Adrenal gland (tissue), 12 donors: ENCODE results near the gene MEP1A. TPM values are rescaled to one million over a fixed set of nuclear protein-coding genes. Genes with fewer than 3 reads are reported as not detected.

Experiments
- DNase-seq, 7 donors: peaks; one replicate each; pipeline ENCODE4 v3.0.0-alpha.2; 2019 to 2020
- H3K27ac ChIP-seq, 5 donors: fragments of 200-600 bp; sonication (generic) in 4 of 5; 1 replicate in 3 of 5; 2 replicates in 2 of 5; pipeline versions ENCODE4 v1.5.1 to v1.8.0; 2016 to 2020; ENCODE audit warnings: mild to moderate bottlenecking in 1 of 5
- H3K27me3 ChIP-seq: fragments of 200-600 bp; 2 replicates; pipeline ENCODE4 v1.8.0; 2021
- H3K36me3 ChIP-seq, 2 donors: fragments of 200-600 bp; replicated peaks in 1 of 2; 1 replicate in 1 of 2; 2 replicates in 1 of 2; pipeline versions ENCODE4 v1.5.1 to v1.8.0; 2018 to 2022
- H3K4me1 ChIP-seq, 2 donors: fragments of 200-600 bp; replicated peaks in 1 of 2; 1 replicate in 1 of 2; 2 replicates in 1 of 2; pipeline versions ENCODE4 v1.5.1 to v1.8.0; 2018 to 2021
- H3K4me3 ChIP-seq, 4 donors: fragments of 200-600 bp; sonication (generic) in 3 of 4; one replicate each; pipeline ENCODE4 v1.5.1; 2016 to 2018
- H3K9me3 ChIP-seq, 3 donors: fragments of 200-600 bp; sonication (generic) in 1 of 3; replicated peaks in 1 of 3; 1 replicate in 2 of 3; 2 replicates in 1 of 3; pipeline versions ENCODE4 v1.5.1 to v1.8.0; 2016 to 2021
- CTCF ChIP-seq, 6 experiments: fragments of 450-650 bp in 4 of 6; fragments of 200-600 bp in 2 of 6; sonication (generic) in 1 of 6; IDR thresholded peaks; 1 replicate in 5 of 6; 2 replicates in 1 of 6; pipeline versions ENCODE4 v1.5.1 to v1.8.0; 2016 to 2021; ENCODE audit warnings: antibody characterized with exemption in 6 of 6, mild to moderate bottlenecking in 2 of 6, moderate library complexity in 1 of 6
- POLR2A ChIP-seq, 2 donors: fragments of 450-650 bp; IDR thresholded peaks; one replicate each; pipeline ENCODE4 v1.6.1; 2017; ENCODE audit warnings: antibody characterized with exemption in 2 of 2, mild to moderate bottlenecking in 2 of 2, moderate library complexity in 1 of 2
- WGBS, 4 donors: extraction: QIAGEN DNeasy Blood & Tissue Kit in 2 of 4; methylation state at CpG; one replicate each; pipeline versions ENCODE4 v1.1.5 to v1.1.7; 2013 to 2017; 5-methylcytosine and 5-hydroxymethylcytosine counted together
- intact Hi-C, 2 donors: fragments of 100-400 bp; cut with DNase I; formaldehyde crosslinking; loops; one replicate each; pipeline versions ENCODE4 v1.14.1 to v1.15.0; 2022 to 2023
- polyA plus RNA-seq, 3 donors: library from polyadenylated mRNA; stranded (reverse); fragments of 200-250 nt in 2 of 3; fragments of 350-450 nt in 1 of 3; fragmentation: Illumina TruSeq in 1 of 3; extraction: RNeasy Lipid Tissue Mini Kit (QIAGEN cat#74804) in 1 of 3; gene quantifications; one replicate each; pipeline ENCODE4 v1.2.3, GENCODE V29; 2013 to 2014
- total RNA-seq, 9 donors: library from RNA; depleted of rRNA in 4 of 9; stranded (reverse); fragments of >200 nt in 4 of 9; fragments of 120-200 nt in 1 of 9; fragmentation: NEBNext Ultra II Directional in 1 of 9; extraction: Animal tissue kit (Norgen Biotek cat#: 25700) in 1 of 9; gene quantifications; one replicate each; pipeline versions ENCODE4 v1.1.0 to v1.2.4, GENCODE V29; 2013 to 2023
- donor health status: healthy with polysubstance abuse.
- donor health status: Bipolar disorder and iron deficiency.
- donor health status: DM: yes; HTN: yes; CAD: no.
- donor health status: DM: no; HTN: no; CAD: no.
- donor health status: DM: no; HTN: no; CAD: no.
- donor health status: DM: yes; HTN: yes; CAD: no.

MEP1A gene
- total and polyA plus RNA-seq, 12 donors, result 0.03 to 0.05 TPM; not detected in 10

- Histone ChIP-seq H3K4me3 (no peak overlapping the region), H3K4me1 (no peaks in the 10 kb centered on the region), H3K9me3 (no peaks in the 10 kb centered on the region), H3K36me3 (no peaks in the 10 kb centered on the region), H3K27me3 (no peaks in the 10 kb centered on the region), H3K27ac (no peak overlapping the region)
- no peak for DNase-seq
- 0 to 43% (median 23%) methylated on average over 1 of the region's 1 CpG for WGBS, 4 donors
- intact Hi-C loops, result no loop called here
- TF ChIP-seq POLR2A (IDR thresholded peaks at IDR 0.05), result no peak
- no peak for TF ChIP-seq CTCF (IDR thresholded peaks at IDR 0.05)
Measured at GRCh38 chr6:46792635-46793034, 554 bp upstream of the MEP1A start.

- no peaks in the 10 kb centered on the region for H3K9me3 ChIP-seq
- no peak overlapping the region for H3K27ac ChIP-seq
- WGBS, 4 donors, result 73 to 86% (median 79%) methylated on average over 3 of the region's 3 CpGs
- H3K4me3 ChIP-seq, result no peak overlapping the region
- no peaks in the 10 kb centered on the region for H3K27me3 ChIP-seq
- DNase-seq, result no peak
- TF ChIP-seq CTCF (IDR thresholded peaks at IDR 0.05) (no peak), POLR2A (IDR thresholded peaks at IDR 0.05) (no peak)
- intact Hi-C loops, result no loop called here
- no peaks in the 10 kb centered on the region for H3K4me1 ChIP-seq
- no peaks in the 10 kb centered on the region for H3K36me3 ChIP-seq
Measured at GRCh38 chr6:46794068-46794467, 879 bp downstream of the MEP1A start.

DNA sequence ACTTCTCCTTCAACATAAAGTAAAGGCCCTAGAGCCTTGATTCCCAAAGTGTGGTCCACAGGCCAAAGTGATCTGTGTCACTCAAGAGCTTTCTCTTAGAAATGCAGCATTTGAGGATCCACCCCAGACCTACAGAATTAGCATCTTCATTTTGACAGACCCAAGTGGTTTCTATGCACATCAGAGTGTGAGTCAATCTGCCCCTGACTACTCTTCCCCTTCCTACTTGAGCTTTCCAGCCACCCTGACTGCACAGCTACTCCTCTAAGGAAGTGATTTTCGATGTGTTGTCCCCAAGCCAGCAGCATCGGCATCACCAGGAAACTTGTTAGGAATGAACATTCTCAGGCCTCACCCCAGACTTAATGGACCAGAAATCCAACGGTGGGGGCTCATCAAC is 2.6 kb downstream of the MEP1A start:
- Histone ChIP-seq H3K4me3 (no peak overlapping the region), H3K36me3 (no peaks in the 10 kb centered on the region), H3K27ac (no peak overlapping the region), H3K4me1 (no peaks in the 10 kb centered on the region), H3K27me3 (no peaks in the 10 kb centered on the region), H3K9me3 (no peaks in the 10 kb centered on the region)
- 86 to 95% (median 92%) methylated on average over 3 of the region's 3 CpGs for WGBS, 4 donors
- DNase-seq, result no peak
- TF ChIP-seq POLR2A (IDR thresholded peaks at IDR 0.05), result no peak
- no peak for TF ChIP-seq CTCF (IDR thresholded peaks at IDR 0.05)
- intact Hi-C loops, result no loop called here

DNA sequence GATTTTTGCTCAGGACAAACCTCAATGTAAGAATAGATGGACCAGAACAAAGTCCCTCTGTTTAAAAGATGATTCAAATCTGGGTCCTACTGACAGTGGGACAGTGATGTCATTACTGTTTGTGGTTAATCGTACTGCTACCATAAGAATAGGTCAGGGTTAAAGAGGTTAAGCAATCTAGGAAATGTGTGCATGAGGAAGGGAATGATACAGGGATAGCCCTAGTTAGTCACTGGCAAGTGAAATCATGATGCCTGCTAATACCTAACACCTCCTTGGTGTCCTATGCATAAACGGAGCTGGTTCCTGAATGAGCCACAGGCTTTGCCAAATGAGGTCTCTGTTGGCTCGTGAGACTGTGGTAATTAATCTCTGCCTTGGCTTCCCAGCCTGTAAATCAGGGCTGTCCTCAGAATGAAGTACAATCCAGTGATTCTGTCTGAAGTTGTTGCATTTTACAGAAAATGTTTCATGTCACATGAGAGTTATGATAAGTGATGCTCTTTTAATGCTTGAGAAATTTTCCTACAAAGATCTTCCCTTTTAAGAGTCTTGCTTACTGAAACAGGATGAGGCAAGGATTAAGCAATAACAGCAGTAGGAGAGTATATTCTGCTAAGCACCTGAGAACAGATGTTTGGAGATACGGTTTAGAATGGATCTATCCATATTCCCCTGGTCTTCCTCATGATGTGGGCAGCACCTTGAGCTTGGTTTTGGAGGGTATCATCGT is 3.8 kb downstream of the MEP1A start:
- H3K4me1 ChIP-seq, result no peaks in the 10 kb centered on the region

More for the DNA sequence above, 3.8 kb downstream of the MEP1A start:
- DNase-seq, result no peak
- H3K4me3 ChIP-seq, result no peak overlapping the region
- H3K9me3 ChIP-seq, result no peaks in the 10 kb centered on the region
- H3K27me3 ChIP-seq, result no peaks in the 10 kb centered on the region
- 39 to 46% (median 41%) methylated on average over 5 of the region's 5 CpGs for WGBS, 4 donors
- intact Hi-C loops, result no loop called here
- no peak overlapping the region for H3K27ac ChIP-seq
- no peaks in the 10 kb centered on the region for H3K36me3 ChIP-seq
- no peak for TF ChIP-seq CTCF (IDR thresholded peaks at IDR 0.05)
- no peak for TF ChIP-seq POLR2A (IDR thresholded peaks at IDR 0.05)
